Measurements from ENCODE around the gene LAPTM5. TPM values are rescaled to one million over a fixed set of nuclear protein-coding genes. Genes with fewer than 3 reads are reported as not detected.

The LAPTM5 gene
- total and polyA plus RNA-seq, 2 donors (not counting 3 experiments of a cell fraction or from before 2014, with no cell fraction given) = 83.4 to 95.2 TPM

DNA sequence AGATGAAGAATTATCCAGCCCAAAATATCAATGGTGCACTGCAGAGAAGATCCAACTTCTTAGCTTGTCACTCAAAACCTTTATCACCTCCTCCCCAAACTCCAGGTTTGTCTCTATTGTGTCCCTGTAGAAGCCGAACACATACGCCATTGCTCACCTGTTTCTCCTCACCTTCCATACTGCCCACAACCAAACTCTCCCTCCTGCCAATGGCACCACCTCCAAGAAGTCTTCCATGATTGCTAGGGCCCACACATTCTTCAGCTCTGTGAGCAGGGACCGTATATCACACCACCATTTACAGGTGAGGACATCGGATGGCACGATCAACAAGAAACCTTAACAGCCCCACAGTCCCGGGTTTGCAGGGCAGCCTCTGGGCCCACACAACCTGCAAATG is 2.2 kb downstream of the LAPTM5 start:
- peaks cover 34% of the 10 kb centered on the region for H3K79me2 ChIP-seq (ENCODE audit: control insufficient read depth, insufficient read depth, low read length)
- no peaks in the 10 kb centered on the region for H3K27me3 ChIP-seq (ENCODE audit: control insufficient read depth in 2 of 2, insufficient read depth in 2 of 2, low read length in 2 of 2)
- CTCF ChIA-PET = interaction anchor here (1.0 to 3.9 kb wide), 5 partner anchors 8 to 37 kb away, joined by 3 to 38 read pairs (median 5); no protein-coding TSS in a partner anchor
- intact Hi-C loops (cut with micrococcal nuclease) (no loop called here), dilution Hi-C loops (cut with MboI; ENCODE audit: extremely low pct_ligation_motif_present, low sequenced_read_pairs) (no loop called here)
- no peak overlapping the region for H3K9ac ChIP-seq (replicated peaks; ENCODE audit: extremely low read depth, insufficient read depth, low read length)
- H3K4me1 ChIP-seq (ENCODE audit: control insufficient read depth, extremely low read depth, insufficient read depth, low read length) = peaks cover 31% of the 10 kb centered on the region
- DNase-seq (ENCODE audit: low read depth, low spot score) (no peak), FAIRE-seq (no peak)
- H2AFZ ChIP-seq (ENCODE audit: low read depth, low read length) = no peak overlapping the region
- BruUV-seq (replicated peaks) = no TSS peak
- no peaks in the 10 kb centered on the region for H3K9me3 ChIP-seq (replicated peaks; ENCODE audit: control insufficient read depth, insufficient read depth, low read length)
- POLR2A ChIA-PET = no interaction called here
- no peak for TF ChIP-seq EZH2 (IDR thresholded peaks at IDR 0.05; ENCODE audit: borderline replicate concordance, low read depth, low read length, severe bottlenecking)
- TF ChIP-seq JUN (IDR thresholded peaks at IDR 0.05; ENCODE audit: borderline replicate concordance, insufficient read depth, insufficient read length, low read depth) = no peak
- no peak for TF ChIP-seq FOS (IDR thresholded peaks at IDR 0.05; ENCODE audit: borderline replicate concordance, insufficient read depth, low read length)
- TF ChIP-seq MYC (IDR thresholded peaks at IDR 0.05; ENCODE audit: low read depth, low read length) = no peak
- no peak for TF ChIP-seq POLR2AphosphoS5 (IDR thresholded peaks at IDR 0.05; ENCODE audit: insufficient read depth, low read depth, low read length)
- TF ChIP-seq MAX (IDR thresholded peaks at IDR 0.05; ENCODE audit: insufficient read depth, insufficient read length) = no peak
- TF ChIP-seq POLR2A (IDR thresholded peaks at IDR 0.05; ENCODE audit: low read depth, low read length) = no peak
- TF ChIP-seq GATA2 (IDR thresholded peaks at IDR 0.05; ENCODE audit: insufficient read depth, insufficient read length, low read depth, low read length) = no peak
- TF ChIP-seq, protein P1, sequence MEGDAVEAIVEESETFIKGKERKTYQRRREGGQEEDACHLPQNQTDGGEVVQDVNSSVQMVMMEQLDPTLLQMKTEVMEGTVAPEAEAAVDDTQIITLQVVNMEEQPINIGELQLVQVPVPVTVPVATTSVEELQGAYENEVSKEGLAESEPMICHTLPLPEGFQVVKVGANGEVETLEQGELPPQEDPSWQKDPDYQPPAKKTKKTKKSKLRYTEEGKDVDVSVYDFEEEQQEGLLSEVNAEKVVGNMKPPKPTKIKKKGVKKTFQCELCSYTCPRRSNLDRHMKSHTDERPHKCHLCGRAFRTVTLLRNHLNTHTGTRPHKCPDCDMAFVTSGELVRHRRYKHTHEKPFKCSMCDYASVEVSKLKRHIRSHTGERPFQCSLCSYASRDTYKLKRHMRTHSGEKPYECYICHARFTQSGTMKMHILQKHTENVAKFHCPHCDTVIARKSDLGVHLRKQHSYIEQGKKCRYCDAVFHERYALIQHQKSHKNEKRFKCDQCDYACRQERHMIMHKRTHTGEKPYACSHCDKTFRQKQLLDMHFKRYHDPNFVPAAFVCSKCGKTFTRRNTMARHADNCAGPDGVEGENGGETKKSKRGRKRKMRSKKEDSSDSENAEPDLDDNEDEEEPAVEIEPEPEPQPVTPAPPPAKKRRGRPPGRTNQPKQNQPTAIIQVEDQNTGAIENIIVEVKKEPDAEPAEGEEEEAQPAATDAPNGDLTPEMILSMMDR (IDR thresholded peaks at IDR 0.05; ENCODE audit: extremely low read depth in 1 of 2, insufficient read depth in 1 of 2, low read depth in 1 of 2, low read length in 2 of 2) = no peak
- H3K36me3 ChIP-seq (ENCODE audit: control insufficient read depth in 2 of 2, extremely low read depth in 1 of 2, insufficient read depth in 2 of 2, low read length in 2 of 2) = no peaks in the 10 kb centered on the region
- H3K27ac ChIP-seq (ENCODE audit: insufficient read depth, low read depth, low read length) = no peak overlapping the region
- H3K4me3 ChIP-seq (replicated peaks in 1 of 3; ENCODE audit: insufficient read depth in 1 of 3, low read depth in 1 of 3, low read length in 3 of 3) = no peak overlapping the region
- no peak overlapping the region for H3K4me2 ChIP-seq (ENCODE audit: insufficient read depth, low read length)
- H4K20me1 ChIP-seq (replicated peaks; ENCODE audit: control insufficient read depth, extremely low read depth, insufficient read depth, low read length) = no peaks in the 10 kb centered on the region
- no peaks in the 10 kb centered on the region for H3K9me1 ChIP-seq (replicated peaks; ENCODE audit: control insufficient read depth, extremely low read depth, insufficient read depth, low read length)
